Measurements from ENCODE around the gene HESX1. TPM values are rescaled to one million over a fixed set of nuclear protein-coding genes. Genes with fewer than 3 reads are reported as not detected.

The HESX1 gene
- total RNA-seq, result under 1 TPM; 0.62 to 0.83 TPM
- long read RNA-seq, donor 1, result 0 reads
- long read RNA-seq, donor 2, result 0 reads

DNA sequence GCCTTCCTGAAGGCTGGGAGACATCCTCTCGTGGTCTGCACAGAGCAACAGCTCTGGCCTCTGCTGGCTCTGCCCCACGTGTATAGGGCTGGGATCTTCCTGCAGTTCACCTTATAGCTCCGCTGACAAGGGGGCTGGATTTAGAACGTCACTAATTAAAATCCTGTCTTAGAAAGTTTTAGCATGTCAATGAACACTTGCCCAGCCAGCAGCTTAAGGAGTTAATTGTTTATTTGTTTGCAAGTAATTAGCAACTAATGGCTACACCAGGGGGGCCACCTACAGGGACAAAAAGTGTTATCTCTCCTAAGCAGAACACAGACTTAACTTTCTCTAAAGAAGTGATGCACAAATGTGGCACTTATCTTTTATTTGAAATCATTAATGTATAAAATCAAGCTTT is at the start of gene HESX1:
TSS of gene HESX1 (minus strand) at position 84 of the 403 bp plus-strand sequence. CDS start at position 24, 60 bp downstream.
- intact Hi-C loops (cut with DNase I), result no loop called here

DNA sequence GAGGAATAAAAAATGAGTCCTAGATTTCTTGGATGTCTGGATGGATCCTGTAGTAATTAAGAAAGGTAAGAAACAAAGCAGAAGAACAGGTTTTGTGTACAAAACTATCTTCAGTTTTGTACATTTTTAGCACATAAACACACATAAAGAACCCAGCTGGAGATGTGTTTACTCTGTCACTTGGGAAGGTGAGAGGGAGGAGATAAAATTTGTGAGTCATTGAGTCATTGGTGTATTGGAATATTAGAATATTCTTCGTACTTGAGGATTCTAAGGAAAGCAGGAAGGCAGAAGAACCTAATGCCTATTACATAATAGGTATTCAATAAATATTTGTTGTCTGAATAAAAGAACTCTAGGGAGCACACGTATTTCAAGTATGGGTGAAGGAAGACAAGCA is 45.2 kb upstream of the HESX1 start:
- intact Hi-C loops (cut with DNase I), result no loop called here
- DNase-seq (ENCODE audit: low spot score), result no peak

More for the DNA sequence above, at the start of gene HESX1:
- no peak for DNase-seq (ENCODE audit: low spot score)

DNA sequence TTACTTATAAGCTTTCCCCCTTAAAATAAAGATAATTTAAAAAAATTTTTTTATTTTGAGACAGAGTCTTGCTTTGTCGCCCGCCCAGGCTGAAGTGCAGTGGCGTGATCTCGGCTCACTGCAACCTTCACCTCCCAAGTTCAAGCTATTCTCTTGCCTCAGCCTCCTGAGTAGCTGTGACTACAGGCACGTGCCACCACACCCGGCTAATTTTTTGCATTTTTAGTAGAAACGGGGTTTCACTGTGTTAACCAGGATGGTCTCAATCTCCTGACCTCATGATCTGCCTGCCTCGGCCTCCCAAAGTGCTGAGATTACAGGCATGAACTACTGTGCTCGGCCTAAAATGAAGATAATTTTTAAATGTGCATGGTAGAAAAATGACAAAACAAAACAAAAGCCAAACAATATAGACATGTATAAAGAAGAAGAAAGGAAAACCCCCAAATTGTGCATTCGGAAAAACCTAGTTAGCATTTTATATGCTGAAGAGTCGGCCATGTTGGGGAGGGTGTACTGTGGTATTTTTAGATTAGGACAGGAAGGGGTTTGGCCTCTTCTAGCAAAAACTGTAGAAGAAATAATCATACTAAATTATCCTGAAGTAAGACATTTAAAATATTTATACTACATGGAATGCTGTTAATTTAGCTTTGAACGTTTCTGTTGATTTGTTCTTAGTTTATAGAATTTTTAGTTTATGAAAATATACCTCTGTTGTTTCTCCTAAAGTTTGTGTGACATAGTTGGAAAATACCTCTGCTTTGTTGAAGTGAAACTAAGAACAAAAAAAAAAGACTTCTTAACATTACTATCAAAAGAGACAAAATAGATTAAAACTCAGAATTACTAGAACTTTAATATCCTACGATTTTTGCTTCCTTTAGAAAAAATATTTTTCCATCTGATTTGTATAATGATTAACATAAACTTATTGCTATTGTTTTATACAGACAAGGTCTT is 35.1 kb upstream of the HESX1 start:
- intact Hi-C loops (cut with DNase I), result no loop called here

DNA sequence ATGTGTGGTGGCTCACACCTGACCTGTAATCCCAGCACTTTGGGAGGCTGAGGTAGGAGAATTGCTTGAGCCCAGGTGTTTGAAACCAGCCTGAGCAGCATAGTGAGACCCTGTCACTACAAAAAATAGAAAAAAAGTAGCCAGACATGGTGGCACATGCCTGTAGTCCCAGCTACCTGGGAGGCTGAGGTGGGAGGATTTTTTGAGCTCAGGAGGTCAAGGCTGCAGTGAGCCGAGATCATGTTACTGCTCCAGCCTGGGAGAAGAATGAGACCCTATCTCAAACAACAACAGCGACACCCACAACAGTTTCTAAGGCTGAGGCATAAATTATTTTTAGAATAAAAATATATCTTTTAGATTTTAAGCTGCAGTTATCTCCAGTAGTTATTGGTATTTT is 34.0 kb upstream of the HESX1 start:
- intact Hi-C loops (cut with DNase I), result no loop called here
- DNase-seq (ENCODE audit: low spot score), result no peak

More for the DNA sequence above, 35.1 kb upstream of the HESX1 start:
- DNase-seq (ENCODE audit: low spot score), result no peak

DNA sequence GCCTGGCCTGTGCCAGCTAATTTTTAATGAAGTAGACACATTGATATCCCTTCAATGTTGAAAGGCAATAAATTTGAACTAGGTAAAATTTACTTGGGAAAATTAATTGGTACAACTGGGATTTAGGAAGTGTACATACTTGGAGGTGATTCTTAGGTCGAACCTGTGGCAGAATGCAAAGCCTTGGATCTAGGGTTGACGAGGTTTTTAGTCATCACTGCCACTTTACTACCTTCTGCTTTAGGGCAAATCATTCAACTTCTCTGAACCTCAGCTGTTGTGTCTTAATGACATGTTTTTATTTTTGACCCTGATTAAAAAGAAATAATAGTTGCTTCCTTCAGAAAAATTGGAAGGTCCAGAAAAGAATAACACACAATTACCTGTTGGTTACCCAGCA is 30.2 kb upstream of the HESX1 start:
- no peak for DNase-seq (ENCODE audit: low spot score)
- intact Hi-C loops (cut with DNase I), result no loop called here

DNA sequence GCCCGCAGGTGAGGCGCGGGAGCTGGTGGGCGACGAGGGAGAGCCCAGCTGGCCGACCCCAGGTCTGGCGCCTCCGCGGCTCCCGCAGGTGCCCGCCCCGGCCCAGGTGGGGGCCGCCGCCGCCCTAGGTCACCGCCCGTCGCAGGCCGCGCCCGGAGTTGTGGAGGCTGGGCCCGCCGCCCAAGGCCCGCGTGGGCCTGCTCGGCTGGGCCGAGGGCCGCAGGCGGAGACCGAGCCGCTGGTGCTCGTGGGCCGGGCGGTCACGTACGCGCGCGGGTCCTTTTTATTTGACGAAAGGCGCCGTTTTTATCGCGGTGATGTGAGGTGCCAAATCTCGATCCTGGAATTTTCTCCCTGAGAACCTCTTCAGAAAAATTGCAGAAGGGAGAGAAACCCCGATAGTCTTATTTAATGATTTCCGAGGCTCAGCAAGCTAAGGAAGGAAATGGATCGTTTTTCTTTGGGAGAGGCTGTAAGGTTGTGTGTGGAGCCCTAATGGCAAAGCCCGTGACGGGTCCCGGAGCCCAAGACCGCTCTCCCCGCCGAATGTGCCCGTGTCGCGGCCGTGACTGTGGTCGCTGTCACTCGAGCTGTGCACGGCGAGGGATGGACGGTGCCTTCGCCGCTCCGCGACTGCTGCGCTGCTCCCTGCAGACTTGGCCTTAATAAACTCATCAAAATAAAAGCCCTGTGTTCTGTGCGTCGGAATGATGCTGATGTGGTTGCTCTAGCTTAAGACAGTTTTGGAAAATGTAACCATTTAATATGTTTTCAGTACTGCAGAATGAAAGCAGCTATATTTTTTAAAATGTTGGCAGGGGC is 28.4 kb upstream of the HESX1 start:
- DNase-seq (ENCODE audit: low spot score), result peak; percentile 84

DNA sequence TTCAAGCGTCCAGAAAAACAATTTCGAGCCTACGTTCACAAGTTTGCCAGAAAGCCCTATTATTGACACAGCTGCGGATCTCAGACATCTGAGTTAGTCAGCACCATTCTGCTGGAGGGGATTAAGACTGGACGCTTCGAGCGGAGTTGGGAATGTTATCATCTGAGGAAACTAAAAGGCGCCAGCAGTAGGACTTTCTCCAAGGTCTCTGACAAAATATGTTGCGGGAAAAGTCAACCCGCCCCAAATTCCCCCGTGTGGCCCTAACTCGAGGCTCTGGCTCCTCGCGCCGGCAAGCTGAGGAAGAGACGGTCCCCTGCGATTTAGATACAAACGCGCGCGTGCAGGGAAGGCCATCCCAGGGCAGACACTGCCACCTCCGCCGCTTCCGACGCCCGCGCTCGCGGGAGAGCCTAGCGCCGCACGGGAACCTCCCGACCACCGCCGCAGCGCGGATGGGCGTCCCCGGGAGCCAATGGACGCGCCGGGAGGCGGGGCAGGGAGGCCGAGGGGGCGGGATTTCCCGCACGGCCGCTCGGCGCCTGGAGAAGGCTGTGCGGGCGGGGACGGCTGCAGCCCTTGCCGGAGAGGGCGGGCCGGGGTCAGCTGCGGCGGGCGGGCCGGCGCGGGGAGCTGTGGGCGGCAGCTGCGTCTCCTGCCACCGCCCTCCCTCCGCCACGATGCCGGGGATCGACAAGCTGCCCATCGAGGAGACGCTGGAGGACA is 27.6 kb upstream of the HESX1 start, which contains the start of gene APPL1:
TSS of gene APPL1 (plus strand) at position 526 of the 726 bp plus-strand sequence. CDS start at position 681, 155 bp downstream.
- intact Hi-C loops (cut with DNase I), result loop anchor here in 1 of 2 donors (10.0 kb wide), 3 partner anchors 53 to 223 kb away; no protein-coding TSS in a partner anchor
- peak; percentile 97 for DNase-seq (ENCODE audit: low spot score)

More for the DNA sequence above, 28.4 kb upstream of the HESX1 start:
- intact Hi-C loops (cut with DNase I), result loop anchor here in 1 of 2 donors (10.0 kb wide), 3 partner anchors 53 to 223 kb away; no protein-coding TSS in a partner anchor

DNA sequence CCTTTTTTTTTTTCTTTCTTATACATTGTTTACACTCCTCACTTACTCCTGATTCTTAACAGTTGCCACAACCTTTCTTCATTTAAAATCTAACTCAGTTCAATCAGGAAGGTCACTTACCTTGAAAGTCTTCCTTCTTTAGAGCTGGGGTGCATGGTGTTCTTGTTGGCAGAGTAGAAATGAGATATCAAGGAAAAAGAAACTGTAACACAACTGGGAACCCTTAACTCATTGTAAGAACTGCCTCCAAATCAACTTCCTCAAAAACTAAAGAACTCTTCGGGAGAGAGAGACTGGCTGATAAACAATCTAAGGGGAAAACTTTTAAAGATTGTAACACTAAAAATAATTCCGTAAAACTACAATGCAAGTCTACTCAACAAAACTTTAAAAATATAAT is 26.4 kb upstream of the HESX1 start:
- intact Hi-C loops (cut with DNase I), result loop anchor here in 1 of 2 donors (10.0 kb wide), 3 partner anchors 51 to 221 kb away; no protein-coding TSS in a partner anchor
- DNase-seq (ENCODE audit: low spot score), result no peak

DNA sequence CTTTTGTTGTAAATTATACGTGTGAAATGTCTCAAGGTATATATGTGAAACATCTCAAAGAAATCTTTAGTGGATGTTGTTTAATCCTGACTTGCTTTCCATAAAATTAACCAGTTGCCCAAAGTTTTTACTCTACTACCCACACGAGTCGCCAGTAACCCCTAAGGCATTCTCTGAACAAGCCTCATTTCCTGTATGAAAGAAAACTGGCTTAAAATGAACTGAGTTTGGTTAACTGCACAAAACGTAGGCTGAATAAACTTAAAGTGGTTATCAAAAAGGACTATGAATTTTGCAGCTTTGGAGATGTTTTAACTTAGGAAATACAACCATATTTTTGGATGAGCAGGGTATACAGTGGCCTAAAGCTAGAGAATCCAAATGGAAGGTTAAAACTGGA is 25.1 kb upstream of the HESX1 start:
- no peak for DNase-seq (ENCODE audit: low spot score)
- intact Hi-C loops (cut with DNase I), result loop anchor here in 1 of 2 donors (10.0 kb wide), 3 partner anchors 50 to 220 kb away; no protein-coding TSS in a partner anchor

DNA sequence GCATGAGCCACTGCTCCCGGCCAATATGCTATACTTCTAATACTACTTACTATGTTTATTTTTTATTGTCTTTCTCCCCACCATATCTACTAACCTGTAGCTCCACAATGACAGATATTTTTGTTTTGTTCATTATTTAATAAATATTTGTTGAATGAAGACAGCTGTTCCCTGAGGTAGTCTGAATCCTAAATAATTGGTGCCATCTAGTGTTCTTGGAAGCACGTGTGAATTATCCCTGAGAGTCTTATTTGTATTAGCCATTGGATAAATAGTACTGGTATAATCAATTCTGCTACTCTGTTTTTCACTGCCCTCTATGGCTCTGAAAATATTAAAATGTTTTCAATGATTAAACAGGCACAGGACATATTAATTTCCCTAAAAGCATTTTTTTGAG is 22.1 kb upstream of the HESX1 start:
- intact Hi-C loops (cut with DNase I), result loop anchor here in 1 of 2 donors (10.0 kb wide), 3 partner anchors 47 to 217 kb away; no protein-coding TSS in a partner anchor
- no peak for DNase-seq (ENCODE audit: low spot score)

DNA sequence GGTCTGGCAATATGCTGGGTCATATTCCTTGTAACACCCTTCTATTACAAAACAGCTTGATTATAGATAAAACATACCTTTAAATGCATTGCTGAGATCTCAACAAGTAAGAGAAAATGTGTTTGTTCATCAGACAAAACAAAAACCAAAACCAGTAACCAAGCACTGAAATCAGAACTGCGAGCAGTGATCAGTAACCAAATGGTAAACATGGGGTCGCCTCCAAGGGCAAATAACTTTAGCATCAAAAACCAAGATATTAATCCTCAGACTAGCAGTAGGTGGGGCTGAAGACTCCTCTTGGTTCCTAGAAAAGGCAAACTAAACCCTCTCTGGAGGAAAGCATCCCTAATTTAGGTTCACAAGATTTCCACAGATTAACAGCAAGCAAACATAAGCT is 6.6 kb upstream of the HESX1 start:
- intact Hi-C loops (cut with DNase I), result no loop called here
- DNase-seq (ENCODE audit: low spot score), result no peak

DNA sequence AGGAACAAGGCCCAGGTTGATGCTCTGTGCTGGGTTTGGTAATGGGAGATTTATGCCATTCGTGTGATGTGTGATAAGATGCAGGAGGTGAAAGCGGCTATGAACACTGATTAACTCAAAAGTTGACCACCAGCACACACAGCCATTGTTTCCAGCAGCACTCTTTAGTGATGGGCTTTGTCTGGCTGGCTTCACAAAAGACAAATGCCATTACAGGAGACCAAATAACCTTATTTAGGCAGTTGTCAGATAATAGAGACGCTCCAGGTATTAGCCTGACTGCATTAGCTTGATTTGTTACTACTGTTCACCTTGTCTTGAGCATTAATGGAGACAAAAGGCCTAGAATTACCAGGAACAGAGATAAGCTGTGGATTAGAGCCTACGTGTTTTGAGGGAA is 5.1 kb downstream of the HESX1 start:
- intact Hi-C loops (cut with DNase I), result no loop called here
- no peak for DNase-seq (ENCODE audit: low spot score)

DNA sequence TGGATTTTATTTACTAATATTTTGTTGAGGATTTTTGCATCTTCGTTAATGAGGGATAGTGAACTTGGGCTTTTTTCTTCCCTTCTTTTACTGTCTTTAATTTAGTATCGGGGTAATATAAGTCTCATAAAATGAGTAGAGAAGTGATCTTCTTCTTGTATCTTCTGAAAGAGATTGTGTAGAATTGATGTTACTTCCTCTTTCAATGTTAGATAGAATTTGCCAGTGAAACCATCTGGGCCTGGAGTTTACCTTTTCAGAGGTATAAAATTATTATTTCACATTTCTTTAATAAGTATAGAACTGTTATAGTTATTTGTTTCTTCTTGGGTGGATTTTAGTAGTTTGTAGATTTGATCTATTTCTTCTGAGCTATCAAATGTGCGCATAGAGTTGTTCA is 7.8 kb downstream of the HESX1 start:
- no peak for DNase-seq (ENCODE audit: low spot score)
- intact Hi-C loops (cut with DNase I), result no loop called here

DNA sequence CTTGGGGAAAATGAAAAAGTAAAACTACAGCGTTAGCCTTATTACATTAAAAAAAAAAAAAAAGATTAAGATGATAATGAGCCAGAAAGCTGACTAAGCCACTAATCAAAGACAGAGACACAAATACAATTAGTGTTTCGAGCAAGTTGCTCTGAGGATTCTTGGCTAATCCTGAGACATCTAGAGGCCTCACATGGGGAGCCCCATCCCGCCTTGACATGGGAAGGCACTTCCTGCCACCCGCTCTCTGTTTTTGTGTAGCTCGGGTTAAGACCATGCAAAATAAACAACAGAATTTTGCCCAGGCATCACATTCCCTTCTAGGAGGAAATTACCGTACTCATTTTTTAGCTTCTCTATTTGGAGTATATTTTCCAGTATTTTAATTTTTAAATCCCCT is 15.3 kb downstream of the HESX1 start:
- intact Hi-C loops (cut with DNase I), result no loop called here
- DNase-seq (ENCODE audit: low spot score), result no peak

DNA sequence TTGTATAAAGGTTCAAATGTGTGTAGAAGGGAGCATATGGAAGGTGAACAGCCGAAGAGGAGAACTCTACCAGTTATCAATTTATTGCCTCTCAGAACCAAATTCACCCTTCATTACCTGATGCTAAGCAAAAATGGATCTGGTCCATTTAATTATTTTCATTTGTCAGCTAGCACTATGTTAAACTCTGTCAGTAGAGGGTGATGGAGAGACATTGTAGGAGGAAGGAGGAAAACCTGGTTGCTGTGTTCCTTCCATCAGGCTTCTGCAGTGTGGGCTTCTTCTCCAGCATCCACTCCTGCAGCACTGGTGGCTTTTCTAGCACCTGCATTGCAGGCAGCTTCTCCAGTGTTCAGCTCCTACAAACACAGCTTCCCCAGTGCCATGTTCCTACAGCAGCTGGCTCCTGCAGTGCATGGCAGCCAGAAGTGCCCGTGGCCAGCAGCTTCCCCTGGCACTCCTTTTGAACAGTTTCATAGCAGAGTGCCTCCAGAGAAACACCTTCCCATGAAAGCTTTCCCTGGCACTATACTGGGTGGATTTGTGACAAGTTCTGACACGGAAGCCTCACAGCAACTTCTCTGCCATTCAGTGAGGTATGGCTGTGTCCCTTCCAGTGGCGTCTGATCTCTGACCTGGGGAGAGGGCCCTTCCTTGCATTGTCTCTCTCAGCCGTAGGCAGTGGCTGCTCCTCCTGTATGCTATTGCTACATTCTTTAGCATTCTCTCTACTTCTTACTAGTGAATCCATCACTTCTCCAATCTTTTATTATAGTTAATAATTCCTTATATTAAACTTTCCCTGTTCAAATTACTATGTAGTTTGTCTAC is 20.0 kb downstream of the HESX1 start:
- no peak for DNase-seq (ENCODE audit: low spot score)
- intact Hi-C loops (cut with DNase I), result loop anchor here in 1 of 2 donors (10.0 kb wide), 1 partner anchor 45 kb away; the partner anchor contains the start of gene APPL1

DNA sequence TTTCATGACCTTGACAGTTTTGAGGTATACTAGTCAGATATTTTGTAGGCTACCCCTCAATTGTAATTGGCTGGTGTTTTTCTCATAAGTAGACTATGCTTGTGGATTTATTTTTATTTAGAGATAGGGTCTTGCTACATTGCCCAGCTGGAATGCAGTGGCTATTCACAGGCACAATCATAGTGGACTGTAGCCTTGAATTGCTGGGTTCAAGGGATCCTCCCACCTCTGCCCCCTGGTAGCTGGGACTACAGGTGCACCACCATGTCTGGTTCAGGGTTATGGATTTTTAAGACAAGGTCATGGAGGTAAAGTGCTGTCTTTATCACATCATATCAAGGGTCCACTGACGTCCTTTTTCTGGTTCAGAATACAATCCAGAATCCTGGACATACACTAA is 23.7 kb downstream of the HESX1 start:
- DNase-seq (ENCODE audit: low spot score), result no peak
- intact Hi-C loops (cut with DNase I), result loop anchor here in 1 of 2 donors (10.0 kb wide), 1 partner anchor 49 kb away; the partner anchor contains the start of gene APPL1

DNA sequence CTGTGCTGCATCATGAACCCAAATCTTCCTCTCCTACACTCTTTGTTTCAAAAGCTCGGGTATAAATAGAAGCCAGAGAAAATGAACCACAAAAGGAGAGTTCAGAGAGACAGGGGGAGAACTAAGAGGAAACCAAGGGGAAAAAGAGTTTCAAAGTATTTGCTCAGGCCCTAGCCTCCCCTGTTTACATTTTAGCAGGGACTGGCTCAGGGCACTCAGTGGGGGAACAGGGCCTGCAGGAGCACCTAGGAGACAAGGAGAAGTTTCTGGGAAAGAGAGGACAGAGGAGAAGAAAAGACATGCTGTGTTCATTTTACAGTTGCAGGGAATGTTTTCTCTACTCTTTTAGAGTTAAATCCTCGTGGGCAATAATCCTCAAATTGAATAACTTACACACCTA is 26.1 kb downstream of the HESX1 start:
- intact Hi-C loops (cut with DNase I), result loop anchor here in 1 of 2 donors (10.0 kb wide), 1 partner anchor 51 kb away; the partner anchor contains the start of gene APPL1
- no peak for DNase-seq (ENCODE audit: low spot score)

DNA sequence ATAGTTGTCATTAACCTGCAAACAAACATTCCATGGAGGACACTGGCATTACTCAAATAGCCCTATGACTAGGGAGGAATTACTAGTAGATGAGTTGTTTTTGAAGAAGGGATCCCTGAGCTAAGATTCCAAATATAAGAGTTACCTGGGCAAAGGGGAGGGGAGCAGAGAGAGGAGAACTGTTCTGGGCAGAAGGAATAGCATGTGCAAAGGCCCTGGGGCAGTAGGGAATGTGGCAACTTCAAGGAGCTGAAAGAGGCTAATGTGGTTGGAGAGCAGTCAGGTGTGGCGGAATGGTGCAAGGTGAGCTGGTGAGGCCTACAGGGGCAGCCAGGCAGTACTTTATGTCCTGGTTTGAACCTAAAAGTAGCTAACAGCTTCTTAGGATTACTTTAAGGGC is 28.8 kb downstream of the HESX1 start:
- DNase-seq (ENCODE audit: low spot score), result no peak
- intact Hi-C loops (cut with DNase I), result loop anchor here in 1 of 2 donors (10.0 kb wide), 1 partner anchor 54 kb away; the partner anchor contains the start of gene APPL1

Data from posterior vena cava (tissue), 2 donors.